K562 (cell line): ENCODE data around the gene BMP6. TPM values are rescaled to one million over a fixed set of nuclear protein-coding genes. Genes with fewer than 3 reads are reported as not detected.

Source experiments
- CC2D1A ChIP-seq: fragments of 450-650 bp; IDR thresholded peaks from 2 replicates; pipeline ENCODE4 v1.6.1; 2017; ENCODE audit warnings: mild to moderate bottlenecking
- CXXC5 ChIP-seq: fragments of 250-450 bp; sonication (Bioruptor Pico); IDR thresholded peaks from 2 replicates; pipeline ENCODE4 v1.8.0; 2022; ENCODE audit warnings: inconsistent platforms, mild to moderate bottlenecking, moderate library complexity
- EHMT2 ChIP-seq: fragments of 450-650 bp; IDR thresholded peaks from 2 replicates; pipeline ENCODE4 v1.6.1; 2018; ENCODE audit warnings: antibody characterized with exemption
- EWSR1 ChIP-seq: fragments of 450-650 bp; IDR thresholded peaks from 2 replicates; pipeline ENCODE4 v1.6.1; 2018; ENCODE audit warnings: borderline replicate concordance, mild to moderate bottlenecking, low read depth, moderate library complexity; ENCODE audit not compliant: partially characterized antibody
- GTF3C2 ChIP-seq: IDR thresholded peaks from 3 replicates; pipeline ENCODE4 v1.6.1; 2011; ENCODE audit warnings: borderline replicate concordance, mild to moderate bottlenecking, moderate library complexity; ENCODE audit not compliant: insufficient read length; ENCODE audit errors: extremely low read depth
- HEY1 ChIP-seq: fragments of 250-450 bp; sonication (Bioruptor Pico); IDR thresholded peaks from 2 replicates; pipeline ENCODE4 v1.5.0; 2020; ENCODE audit warnings: mild to moderate bottlenecking, moderate library complexity, borderline replicate concordance
- L3MBTL2 ChIP-seq: fragments of 450-650 bp; IDR thresholded peaks from 2 replicates; pipeline ENCODE4 v1.6.1; 2016; ENCODE audit warnings: mild to moderate bottlenecking, moderate library complexity
- RBFOX2 ChIP-seq: fragments of 200-400 bp; formaldehyde crosslinking; IDR thresholded peaks from 2 replicates; pipeline ENCODE4 v1.6.1; 2017; ENCODE audit warnings: low read depth, mild to moderate bottlenecking, low read length, moderate library complexity
- RNF2 ChIP-seq: sonication (generic); IDR thresholded peaks from 2 replicates; pipeline ENCODE4 v1.6.1; 2016
- SMAD1 ChIP-seq: fragments of 150-350 bp; IDR thresholded peaks from 2 replicates; pipeline ENCODE4 v1.6.1; 2014; ENCODE audit warnings: low read length, low read depth; ENCODE audit not compliant: partially characterized antibody
- TEAD2 ChIP-seq: fragments of 450-650 bp; IDR thresholded peaks from 2 replicates; pipeline ENCODE4 v1.6.1; 2016; ENCODE audit warnings: missing genetic modification characterization, control low read depth, missing compliant biosample characterization
- ZNF224 ChIP-seq: sonication (generic); formaldehyde crosslinking; IDR thresholded peaks from 2 replicates; pipeline ENCODE4 v1.8.0; 2022; ENCODE audit warnings: mild to moderate bottlenecking, missing genetic modification reagents
- ZNF407 ChIP-seq: fragments of 450-650 bp; IDR thresholded peaks from 2 replicates; pipeline ENCODE4 v1.6.1; 2016; ENCODE audit warnings: low read depth
- ZNF449 ChIP-seq: fragments of 250-450 bp; sonication (Bioruptor Pico); IDR thresholded peaks from 2 replicates; pipeline ENCODE4 v1.8.0; 2022; ENCODE audit warnings: moderate library complexity, mild to moderate bottlenecking, inconsistent platforms
- ZNF830 ChIP-seq: fragments of 250-450 bp; sonication (Bioruptor Pico); IDR thresholded peaks from 2 replicates; pipeline ENCODE4 v1.5.0; 2021; ENCODE audit warnings: mild to moderate bottlenecking
- polyA plus RNA-seq, 8 experiments: library from polyadenylated mRNA; depleted of rRNA in 4 of 8; stranded (reverse) in 5 of 8; unstranded in 3 of 8; fragments of >200 nt; fragmentation: Nextera tagmentation in 2 of 8; fragmentation: Illumina TruSeq in 1 of 8; extraction: Ambion mirVana in 2 of 8; extraction: Trizol in 1 of 8; gene quantifications; 2 replicates each; pipeline versions ENCODE4 v1.2.1 to v1.2.3, GENCODE V29; 2011 to 2014; ENCODE audit warnings: inconsistent platforms in 1 of 8, missing spikeins in 1 of 8
- total RNA-seq, 7 experiments: library from RNA; depleted of rRNA in 6 of 7; stranded (reverse); fragments of >200 nt in 6 of 7; fragmentation: Illumina TruSeq in 2 of 7; extraction: Trizol in 2 of 7; gene quantifications; 2 replicates each; pipeline versions ENCODE4 v1.2.1 to v1.2.3, GENCODE V29; 2011 to 2021; ENCODE audit warnings: low replicate concordance in 1 of 7

Gene BMP6
- total and polyA plus RNA-seq, 9 of the 15 experiments (the other 6 are each of a cell fraction or from before 2014, with no cell fraction given): 0.01 to 0.13 (median 0.06) TPM; not detected in 3

GRCh38 chr6:7912736-7913517 lies 187.0 kb downstream of the BMP6 start (continued):
- TF ChIP-seq ZNF407 (no peak), EWSR1 (no peak), ZNF449 (no peak), SMAD1 (no peak), HEY1 (CRISPR knock-in tag) (no peak), EHMT2 (no peak), ZNF830 (CRISPR knock-in tag) (no peak), RNF2 (no peak), CC2D1A (no peak), CXXC5 (CRISPR knock-in tag) (no peak), ZNF224 (no peak), GTF3C2 (no peak), RBFOX2 (no peak), L3MBTL2 (0 out of 2 replicates have a peak, but pooled peaks have one; percentile 40), TEAD2 (tag) (no peak)
- TF ChIP-seq, all 486 proteins: peak for 46
